Glutamatergic neuron (in vitro differentiated cells): ENCODE measurements around the gene ISOC1. TPM values are rescaled to one million over a fixed set of nuclear protein-coding genes. Genes with fewer than 3 reads are reported as not detected.

Experiments used
- DNase-seq: peaks from one replicate; pipeline ENCODE4 v3.0.0; 2022
- H3K27ac Mint-ChIP-seq: one replicate; pipeline ENCODE4 v1.8.0; 2020; ENCODE audit warnings: mild to moderate bottlenecking, mixed read lengths, inconsistent platforms; ENCODE audit not compliant: unreplicated experiment
- H3K27me3 Mint-ChIP-seq: one replicate; pipeline ENCODE4 v1.8.0; 2020; ENCODE audit warnings: mild to moderate bottlenecking, moderate library complexity, mixed read lengths, inconsistent platforms; ENCODE audit not compliant: unreplicated experiment
- H3K36me3 Mint-ChIP-seq: one replicate; pipeline ENCODE4 v1.8.0; 2020; ENCODE audit warnings: mild to moderate bottlenecking, mixed read lengths, inconsistent platforms; ENCODE audit not compliant: unreplicated experiment
- H3K4me1 Mint-ChIP-seq: one replicate; pipeline ENCODE4 v1.8.0; 2020; ENCODE audit warnings: mild to moderate bottlenecking, low read depth, mixed read lengths, inconsistent platforms; ENCODE audit not compliant: unreplicated experiment
- H3K4me3 Mint-ChIP-seq: one replicate; pipeline ENCODE4 v1.8.0; 2020; ENCODE audit warnings: mild to moderate bottlenecking, mixed read lengths, inconsistent platforms; ENCODE audit not compliant: unreplicated experiment
- H3K9me3 Mint-ChIP-seq: one replicate; pipeline ENCODE4 v1.8.0; 2020; ENCODE audit warnings: mild to moderate bottlenecking, moderate library complexity, mixed read lengths, inconsistent platforms; ENCODE audit not compliant: unreplicated experiment
- CTCF ChIP-seq: fragments of 200-600 bp; sonication (generic); IDR thresholded peaks from one replicate; pipeline ENCODE4 v1.5.0; 2021; ENCODE audit not compliant: partially characterized antibody, unreplicated experiment
- total RNA-seq: library from RNA; stranded (reverse); fragmentation: NEBNext Ultra II Directional; extraction: Animal tissue kit (Norgen Biotek cat#: 25700); gene quantifications from one replicate; pipeline ENCODE4 v1.2.1, GENCODE V29; 2021; ENCODE audit not compliant: unreplicated experiment

Gene ISOC1
- total RNA-seq, 1 donor from 2014 or later, result 4.8 TPM

- no peaks in the 10 kb centered on the region for H3K27me3 Mint-ChIP-seq
Observed at GRCh38 chr5:129078247-129078646, 16.3 kb upstream of the ISOC1 start.

GRCh38 chr5:129078660-129079059 lies 15.9 kb upstream of the ISOC1 start:
- Mint-ChIP-seq H3K4me3 (no peak overlapping the region), H3K9me3 (no peaks in the 10 kb centered on the region), H3K4me1 (no peaks in the 10 kb centered on the region), H3K27me3 (no peaks in the 10 kb centered on the region), H3K36me3 (no peaks in the 10 kb centered on the region), H3K27ac (no peak overlapping the region)
- no peak for DNase-seq
- no peak for TF ChIP-seq CTCF

More at GRCh38 chr5:129078247-129078646, 16.3 kb upstream of the ISOC1 start:
- Mint-ChIP-seq H3K36me3 (no peaks in the 10 kb centered on the region), H3K9me3 (no peaks in the 10 kb centered on the region), H3K4me1 (no peaks in the 10 kb centered on the region), H3K4me3 (no peak overlapping the region), H3K27ac (no peak overlapping the region)
- no peak for DNase-seq
- TF ChIP-seq CTCF, result no peak

GRCh38 chr5:129079496-129079895 lies 15.1 kb upstream of the ISOC1 start:
- Mint-ChIP-seq H3K27ac (no peak overlapping the region), H3K9me3 (no peaks in the 10 kb centered on the region), H3K4me3 (no peak overlapping the region), H3K4me1 (no peaks in the 10 kb centered on the region), H3K36me3 (no peaks in the 10 kb centered on the region), H3K27me3 (no peaks in the 10 kb centered on the region)
- TF ChIP-seq CTCF, result no peak
- no peak for DNase-seq

GRCh38 chr5:129080766-129081165 lies 13.8 kb upstream of the ISOC1 start:
- no peaks in the 10 kb centered on the region for H3K4me1 Mint-ChIP-seq
- no peaks in the 10 kb centered on the region for H3K36me3 Mint-ChIP-seq
- H3K27me3 Mint-ChIP-seq, result no peaks in the 10 kb centered on the region
- no peak for DNase-seq
- H3K4me3 Mint-ChIP-seq, result no peak overlapping the region
- H3K27ac Mint-ChIP-seq, result no peak overlapping the region
- no peak for TF ChIP-seq CTCF
- H3K9me3 Mint-ChIP-seq, result no peaks in the 10 kb centered on the region

GRCh38 chr5:129082225-129083136 lies 12.1 kb upstream of the ISOC1 start:
- no peak overlapping the region for H3K27ac Mint-ChIP-seq
- TF ChIP-seq CTCF, result no peak

More at GRCh38 chr5:129082225-129083136, 12.1 kb upstream of the ISOC1 start:
- H3K27me3 Mint-ChIP-seq, result no peaks in the 10 kb centered on the region
- H3K4me1 Mint-ChIP-seq, result no peaks in the 10 kb centered on the region
- no peak overlapping the region for H3K4me3 Mint-ChIP-seq
- H3K36me3 Mint-ChIP-seq, result no peaks in the 10 kb centered on the region
- H3K9me3 Mint-ChIP-seq, result no peaks in the 10 kb centered on the region
- no peak for DNase-seq
